Nephron progenitor cell (in vitro differentiated cells): ENCODE measurements around the gene CCN2.

Experiments used
- DNase-seq: peaks from one replicate; pipeline ENCODE4 v3.0.0; 2021
- H3K27ac Mint-ChIP-seq: 2 replicates; pipeline ENCODE4 v1.8.0; 2021; ENCODE audit warnings: mild to moderate bottlenecking, moderate library complexity, mixed read lengths
- H3K27me3 Mint-ChIP-seq: 2 replicates; pipeline ENCODE4 v1.8.0; 2021; ENCODE audit warnings: mild to moderate bottlenecking, low read depth, mixed read lengths; ENCODE audit not compliant: poor library complexity
- H3K36me3 Mint-ChIP-seq: 2 replicates; pipeline ENCODE4 v1.8.0; 2021; ENCODE audit warnings: low read depth, mixed read lengths
- H3K4me1 Mint-ChIP-seq: 2 replicates; pipeline ENCODE4 v1.8.0; 2021; ENCODE audit warnings: mixed read lengths
- H3K4me3 Mint-ChIP-seq: 2 replicates; pipeline ENCODE4 v1.8.0; 2021; ENCODE audit warnings: mild to moderate bottlenecking, moderate library complexity, mixed read lengths
- H3K9me3 Mint-ChIP-seq: 2 replicates; pipeline ENCODE4 v1.8.0; 2021; ENCODE audit warnings: mild to moderate bottlenecking, moderate library complexity, mixed read lengths
- TF ChIP-seq, protein P1 (sequence below): fragments of 200-600 bp; sonication (generic); IDR thresholded peaks from 2 replicates; pipeline ENCODE4 v1.5.0; 2021; ENCODE audit warnings: antibody characterized with exemption

The CCN2 gene

DNA sequence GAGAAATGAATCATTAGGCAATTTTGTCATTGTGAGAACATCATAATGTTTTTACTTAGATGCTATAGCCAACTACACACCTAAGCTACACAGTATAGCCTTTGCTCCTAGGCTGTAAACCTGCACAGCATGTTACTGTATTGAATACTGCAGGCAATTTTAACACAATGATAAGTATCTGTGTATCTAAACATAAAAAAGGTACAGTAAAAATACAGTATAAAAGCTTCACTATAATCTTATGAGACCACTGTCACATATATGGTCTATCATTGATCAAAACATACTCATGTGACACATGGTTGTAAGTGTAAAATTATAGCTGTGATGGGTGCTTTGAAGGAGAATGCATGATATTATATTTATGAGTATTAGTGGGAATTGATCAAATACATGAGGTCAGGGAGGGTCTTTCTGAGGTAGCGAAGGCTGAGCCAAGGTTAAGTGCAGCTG, 29.2 kb upstream of the CCN2 start:
- Mint-ChIP-seq H3K36me3 (no peaks in the 10 kb centered on the region), H3K4me1 (no peaks in the 10 kb centered on the region), H3K4me3 (no peak overlapping the region), H3K27ac (no peak overlapping the region), H3K9me3 (no peaks in the 10 kb centered on the region), H3K27me3 (no peaks in the 10 kb centered on the region)
- DNase-seq: no peak
- TF ChIP-seq, protein P1, sequence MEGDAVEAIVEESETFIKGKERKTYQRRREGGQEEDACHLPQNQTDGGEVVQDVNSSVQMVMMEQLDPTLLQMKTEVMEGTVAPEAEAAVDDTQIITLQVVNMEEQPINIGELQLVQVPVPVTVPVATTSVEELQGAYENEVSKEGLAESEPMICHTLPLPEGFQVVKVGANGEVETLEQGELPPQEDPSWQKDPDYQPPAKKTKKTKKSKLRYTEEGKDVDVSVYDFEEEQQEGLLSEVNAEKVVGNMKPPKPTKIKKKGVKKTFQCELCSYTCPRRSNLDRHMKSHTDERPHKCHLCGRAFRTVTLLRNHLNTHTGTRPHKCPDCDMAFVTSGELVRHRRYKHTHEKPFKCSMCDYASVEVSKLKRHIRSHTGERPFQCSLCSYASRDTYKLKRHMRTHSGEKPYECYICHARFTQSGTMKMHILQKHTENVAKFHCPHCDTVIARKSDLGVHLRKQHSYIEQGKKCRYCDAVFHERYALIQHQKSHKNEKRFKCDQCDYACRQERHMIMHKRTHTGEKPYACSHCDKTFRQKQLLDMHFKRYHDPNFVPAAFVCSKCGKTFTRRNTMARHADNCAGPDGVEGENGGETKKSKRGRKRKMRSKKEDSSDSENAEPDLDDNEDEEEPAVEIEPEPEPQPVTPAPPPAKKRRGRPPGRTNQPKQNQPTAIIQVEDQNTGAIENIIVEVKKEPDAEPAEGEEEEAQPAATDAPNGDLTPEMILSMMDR: no peak

- Mint-ChIP-seq H3K36me3 (no peaks in the 10 kb centered on the region), H3K4me3 (no peak overlapping the region), H3K9me3 (no peaks in the 10 kb centered on the region), H3K4me1 (no peaks in the 10 kb centered on the region), H3K27me3 (no peaks in the 10 kb centered on the region), H3K27ac (no peak overlapping the region)
- no peak for DNase-seq
- TF ChIP-seq, protein P1: no peak
These were observed 28.6 kb upstream of the CCN2 start for GRCh38 chr6:131979515-131980337.

- Mint-ChIP-seq H3K4me1 (no peaks in the 10 kb centered on the region), H3K9me3 (no peaks in the 10 kb centered on the region)
- TF ChIP-seq, protein P1: no peak
These were observed 27.4 kb upstream of the CCN2 start for GRCh38 chr6:131978522-131978921.

DNA sequence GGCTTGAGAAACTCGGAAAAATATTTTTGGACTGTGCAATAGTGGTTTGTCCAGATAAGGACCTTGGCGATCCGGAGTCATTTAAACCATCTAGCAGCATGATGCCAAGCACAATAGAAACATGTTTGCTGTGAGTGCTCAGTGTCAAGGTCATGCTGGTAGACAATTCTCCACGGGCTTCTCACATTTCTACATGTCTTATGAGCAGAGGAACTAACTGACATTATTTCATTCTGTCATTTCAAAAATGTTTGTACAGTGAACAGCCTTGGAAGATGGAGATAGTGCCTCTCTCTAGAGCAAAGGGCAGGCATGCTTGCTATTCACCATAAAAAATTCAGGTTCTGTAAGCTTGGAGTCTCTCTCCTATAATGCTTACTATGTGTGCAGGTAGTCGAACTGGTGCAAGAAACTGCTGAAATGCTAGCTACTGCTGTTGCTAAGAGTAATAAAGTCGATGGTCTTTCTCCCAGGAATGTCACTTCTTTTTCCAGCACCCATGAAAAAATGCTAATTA, 25.4 kb upstream of the CCN2 start:
- no peak overlapping the region for H3K4me3 Mint-ChIP-seq
- no peaks in the 10 kb centered on the region for H3K27me3 Mint-ChIP-seq
- H3K27ac Mint-ChIP-seq: no peak overlapping the region
- no peaks in the 10 kb centered on the region for H3K36me3 Mint-ChIP-seq
- H3K9me3 Mint-ChIP-seq: no peaks in the 10 kb centered on the region
- DNase-seq: no peak
- no peaks in the 10 kb centered on the region for H3K4me1 Mint-ChIP-seq
- TF ChIP-seq, protein P1: no peak

More at GRCh38 chr6:131978522-131978921, 27.4 kb upstream of the CCN2 start:
- Mint-ChIP-seq H3K27me3 (no peaks in the 10 kb centered on the region), H3K36me3 (no peaks in the 10 kb centered on the region), H3K27ac (no peak overlapping the region), H3K4me3 (no peak overlapping the region)
- no peak for DNase-seq

- H3K9me3 Mint-ChIP-seq: no peaks in the 10 kb centered on the region
- H3K27me3 Mint-ChIP-seq: no peaks in the 10 kb centered on the region
- TF ChIP-seq, protein P1: no peak
- no peaks in the 10 kb centered on the region for H3K36me3 Mint-ChIP-seq
- H3K4me1 Mint-ChIP-seq: no peaks in the 10 kb centered on the region
- no peak overlapping the region for H3K4me3 Mint-ChIP-seq
- DNase-seq: no peak
- H3K27ac Mint-ChIP-seq: no peak overlapping the region
These were observed 21.6 kb upstream of the CCN2 start for GRCh38 chr6:131972741-131973140.
